ENCODE measurements around the gene FRMD5. TPM values are rescaled to one million over a fixed set of nuclear protein-coding genes. Genes with fewer than 3 reads are reported as not detected.

The FRMD5 gene
- total and polyA plus RNA-seq, 7 donors: under 0.01 to 0.01 TPM; not detected in 5

- intact Hi-C loops (cut with DNase I): no loop called here
- H3K27ac ChIP-seq: no peak overlapping the region
Measured at GRCh38 chr15:44084171-44084570, 110.9 kb downstream of the FRMD5 start.

DNA sequence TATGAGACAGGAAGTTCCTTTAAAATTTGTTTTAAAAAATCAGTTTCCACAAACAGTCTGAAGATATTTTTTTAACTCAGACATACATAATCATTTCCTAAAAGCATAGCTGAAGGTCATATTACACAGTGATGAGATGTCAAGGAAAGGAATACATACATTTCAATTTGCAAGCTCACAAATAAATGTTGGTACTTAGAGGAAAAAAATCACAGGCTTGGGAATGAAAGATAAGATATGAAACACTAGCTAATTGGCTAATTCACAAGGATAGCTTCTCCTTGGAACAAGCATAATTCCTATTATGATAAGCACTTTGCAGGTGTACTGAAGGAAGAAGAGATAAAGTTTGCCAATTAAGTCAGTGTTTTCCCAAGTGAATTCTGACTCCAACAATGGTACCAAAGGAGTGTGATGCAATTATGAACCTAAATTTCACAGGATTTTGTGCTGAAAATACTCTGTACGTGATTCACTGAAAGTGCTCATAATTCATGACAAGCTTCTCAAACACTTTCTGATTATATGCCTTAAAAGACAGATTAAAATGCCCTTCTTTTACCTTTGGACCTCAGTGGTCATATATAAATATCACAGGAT, 112.4 kb downstream of the FRMD5 start:
- Histone ChIP-seq H3K36me3 (ENCODE audit: insufficient read depth in 1 of 2, low read depth in 1 of 2) (no peaks in the 10 kb centered on the region), H3K27me3 (ENCODE audit: insufficient read depth in 3 of 3, low read length in 2 of 3) (no peaks in the 10 kb centered on the region), H3K4me1 (no peaks in the 10 kb centered on the region), H3K27ac (no peak overlapping the region), H3K4me3 (no peak overlapping the region), H3K9me3 (peaks cover 8% of the 10 kb centered on the region)
- no peak for DNase-seq
- TF ChIP-seq, protein P1, sequence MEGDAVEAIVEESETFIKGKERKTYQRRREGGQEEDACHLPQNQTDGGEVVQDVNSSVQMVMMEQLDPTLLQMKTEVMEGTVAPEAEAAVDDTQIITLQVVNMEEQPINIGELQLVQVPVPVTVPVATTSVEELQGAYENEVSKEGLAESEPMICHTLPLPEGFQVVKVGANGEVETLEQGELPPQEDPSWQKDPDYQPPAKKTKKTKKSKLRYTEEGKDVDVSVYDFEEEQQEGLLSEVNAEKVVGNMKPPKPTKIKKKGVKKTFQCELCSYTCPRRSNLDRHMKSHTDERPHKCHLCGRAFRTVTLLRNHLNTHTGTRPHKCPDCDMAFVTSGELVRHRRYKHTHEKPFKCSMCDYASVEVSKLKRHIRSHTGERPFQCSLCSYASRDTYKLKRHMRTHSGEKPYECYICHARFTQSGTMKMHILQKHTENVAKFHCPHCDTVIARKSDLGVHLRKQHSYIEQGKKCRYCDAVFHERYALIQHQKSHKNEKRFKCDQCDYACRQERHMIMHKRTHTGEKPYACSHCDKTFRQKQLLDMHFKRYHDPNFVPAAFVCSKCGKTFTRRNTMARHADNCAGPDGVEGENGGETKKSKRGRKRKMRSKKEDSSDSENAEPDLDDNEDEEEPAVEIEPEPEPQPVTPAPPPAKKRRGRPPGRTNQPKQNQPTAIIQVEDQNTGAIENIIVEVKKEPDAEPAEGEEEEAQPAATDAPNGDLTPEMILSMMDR (IDR thresholded peaks at IDR 0.05): no peak
- no peak for ATAC-seq
- intact Hi-C loops (cut with DNase I): no loop called here
- WGBS, 3 donors: 50 to 66% (median 54%) methylated on average over 1 of the region's 1 CpG

More at GRCh38 chr15:44084171-44084570, 110.9 kb downstream of the FRMD5 start:
- ATAC-seq (no peak), DNase-seq (no peak)
- Histone ChIP-seq H3K9me3 (peaks cover 4% of the 10 kb centered on the region), H3K27me3 (ENCODE audit: insufficient read depth in 3 of 3, low read length in 2 of 3) (no peaks in the 10 kb centered on the region), H3K4me3 (no peak overlapping the region), H3K36me3 (ENCODE audit: insufficient read depth in 1 of 2, low read depth in 1 of 2) (no peaks in the 10 kb centered on the region), H3K4me1 (no peaks in the 10 kb centered on the region)
- 73 to 87% (median 75%) methylated on average over 2 of the region's 2 CpGs for WGBS, 3 donors
- TF ChIP-seq, protein P1 (IDR thresholded peaks at IDR 0.05): no peak

- Histone ChIP-seq H3K27ac (no peak overlapping the region), H3K9me3 (peaks cover 8% of the 10 kb centered on the region), H3K36me3 (ENCODE audit: insufficient read depth in 1 of 2, low read depth in 1 of 2) (no peaks in the 10 kb centered on the region), H3K4me1 (no peaks in the 10 kb centered on the region), H3K27me3 (ENCODE audit: insufficient read depth in 3 of 3, low read length in 2 of 3) (no peaks in the 10 kb centered on the region), H3K4me3 (no peak overlapping the region)
- intact Hi-C loops (cut with DNase I): no loop called here
- WGBS, 3 donors: 69 to 75% (median 73%) methylated on average over 5 of the region's 5 CpGs
- no peak for ATAC-seq
- TF ChIP-seq, protein P1 (IDR thresholded peaks at IDR 0.05): no peak
- DNase-seq: no peak
Measured at GRCh38 chr15:44081026-44082013, 113.8 kb downstream of the FRMD5 start.

DNA sequence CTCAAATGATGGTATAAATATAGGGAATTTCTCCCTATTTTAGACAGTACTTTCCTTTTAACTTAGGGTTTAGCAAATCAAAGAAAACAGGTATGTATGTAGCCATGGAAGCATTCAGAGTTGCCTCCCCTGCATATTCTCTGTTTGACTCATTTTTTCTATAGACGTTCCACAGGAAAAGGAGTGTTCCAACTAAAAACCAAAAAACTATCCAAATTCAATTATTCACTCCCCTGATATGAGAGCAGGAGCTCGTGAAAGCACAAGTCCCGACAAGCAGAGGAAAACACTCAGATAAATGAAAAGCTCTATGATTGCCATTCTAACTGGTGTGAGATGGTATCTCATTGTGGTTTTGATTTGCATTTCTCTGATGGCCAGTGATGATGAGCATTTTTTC, 119.5 kb downstream of the FRMD5 start:
- H3K9me3 ChIP-seq: peaks cover 8% of the 10 kb centered on the region
- ATAC-seq (no peak), DNase-seq (no peak)
- intact Hi-C loops (cut with DNase I): no loop called here
- H3K4me1 ChIP-seq: no peaks in the 10 kb centered on the region
- no peaks in the 10 kb centered on the region for H3K27me3 ChIP-seq (ENCODE audit: insufficient read depth in 3 of 3, low read length in 2 of 3)
- 70 to 72% (median 71%) methylated on average over 3 of the region's 3 CpGs for WGBS, 3 donors
- TF ChIP-seq, protein P1 (IDR thresholded peaks at IDR 0.05): no peak
- no peak overlapping the region for H3K4me3 ChIP-seq
- no peak overlapping the region for H3K27ac ChIP-seq
- no peaks in the 10 kb centered on the region for H3K36me3 ChIP-seq (ENCODE audit: insufficient read depth in 1 of 2, low read depth in 1 of 2)

All from psoas muscle (tissue), 8 donors.